GM12872 (cell line): ENCODE measurements around the gene ASB14.

Experiments
- TF ChIP-seq, protein P1 (sequence below): IDR thresholded peaks from 3 replicates; pipeline ENCODE4 v1.5.1; 2011; ENCODE audit warnings: low read depth, mild to moderate bottlenecking, low read length, moderate library complexity; ENCODE audit not compliant: insufficient read depth

The ASB14 gene

DNA sequence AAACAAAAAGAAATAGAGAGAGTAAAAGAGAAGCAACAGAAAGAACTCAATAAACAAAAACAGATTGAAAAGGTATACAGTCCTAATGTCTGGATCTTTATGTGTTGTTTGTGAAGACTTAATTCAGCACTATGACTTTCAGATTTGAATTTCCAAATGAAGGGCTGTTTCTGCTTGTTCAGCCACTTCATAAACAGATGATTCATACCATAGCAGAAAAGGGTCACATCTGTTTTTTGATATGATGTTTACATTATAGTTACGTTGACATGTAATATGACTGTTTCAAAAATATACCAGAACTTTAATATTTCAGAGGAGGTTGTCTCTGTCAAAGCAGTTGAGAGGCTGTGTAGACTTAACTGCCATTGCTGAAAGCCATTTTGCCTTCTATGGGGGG, 24.1 kb downstream of the ASB14 start:
- TF ChIP-seq, protein P1, sequence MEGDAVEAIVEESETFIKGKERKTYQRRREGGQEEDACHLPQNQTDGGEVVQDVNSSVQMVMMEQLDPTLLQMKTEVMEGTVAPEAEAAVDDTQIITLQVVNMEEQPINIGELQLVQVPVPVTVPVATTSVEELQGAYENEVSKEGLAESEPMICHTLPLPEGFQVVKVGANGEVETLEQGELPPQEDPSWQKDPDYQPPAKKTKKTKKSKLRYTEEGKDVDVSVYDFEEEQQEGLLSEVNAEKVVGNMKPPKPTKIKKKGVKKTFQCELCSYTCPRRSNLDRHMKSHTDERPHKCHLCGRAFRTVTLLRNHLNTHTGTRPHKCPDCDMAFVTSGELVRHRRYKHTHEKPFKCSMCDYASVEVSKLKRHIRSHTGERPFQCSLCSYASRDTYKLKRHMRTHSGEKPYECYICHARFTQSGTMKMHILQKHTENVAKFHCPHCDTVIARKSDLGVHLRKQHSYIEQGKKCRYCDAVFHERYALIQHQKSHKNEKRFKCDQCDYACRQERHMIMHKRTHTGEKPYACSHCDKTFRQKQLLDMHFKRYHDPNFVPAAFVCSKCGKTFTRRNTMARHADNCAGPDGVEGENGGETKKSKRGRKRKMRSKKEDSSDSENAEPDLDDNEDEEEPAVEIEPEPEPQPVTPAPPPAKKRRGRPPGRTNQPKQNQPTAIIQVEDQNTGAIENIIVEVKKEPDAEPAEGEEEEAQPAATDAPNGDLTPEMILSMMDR = no peak

DNA sequence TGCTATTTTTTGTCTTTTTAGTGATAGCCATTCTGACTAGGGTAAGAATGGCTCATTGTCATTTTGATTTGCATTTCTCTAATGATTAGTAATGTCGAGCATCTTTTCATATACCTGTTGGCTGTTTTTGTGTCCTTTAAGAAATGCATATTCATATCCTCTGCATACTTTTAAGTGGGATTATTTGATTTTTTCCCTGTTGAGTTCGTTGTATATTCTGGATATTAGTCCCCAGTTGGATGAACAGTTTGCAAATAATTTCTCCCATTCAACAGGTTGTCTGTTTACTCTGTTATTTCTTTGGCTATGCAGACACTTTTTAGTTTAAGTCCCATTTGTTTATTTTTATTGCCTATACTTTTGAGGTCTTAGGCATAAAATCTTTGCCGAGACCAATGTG, 30.6 kb downstream of the ASB14 start:
- TF ChIP-seq, protein P1 = no peak

DNA sequence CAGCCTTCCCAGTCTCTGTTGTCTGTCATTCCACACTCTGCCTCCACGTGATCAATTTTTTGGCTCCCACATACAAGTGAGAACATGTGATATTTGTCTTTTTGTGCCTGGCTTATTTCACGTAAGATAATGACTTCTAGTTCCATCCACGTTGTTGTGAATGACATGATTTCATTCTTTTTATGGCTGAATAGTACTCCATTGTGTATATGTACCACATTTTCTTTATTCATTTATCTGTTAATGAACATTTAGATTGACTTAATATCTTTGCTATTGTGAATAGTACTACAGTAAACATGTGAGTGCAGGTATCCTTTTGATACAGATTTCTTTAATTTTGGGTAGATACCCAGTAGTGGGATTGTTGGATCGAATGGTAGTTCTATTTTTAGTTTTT, 31.4 kb downstream of the ASB14 start:
- TF ChIP-seq, protein P1 = no peak

DNA sequence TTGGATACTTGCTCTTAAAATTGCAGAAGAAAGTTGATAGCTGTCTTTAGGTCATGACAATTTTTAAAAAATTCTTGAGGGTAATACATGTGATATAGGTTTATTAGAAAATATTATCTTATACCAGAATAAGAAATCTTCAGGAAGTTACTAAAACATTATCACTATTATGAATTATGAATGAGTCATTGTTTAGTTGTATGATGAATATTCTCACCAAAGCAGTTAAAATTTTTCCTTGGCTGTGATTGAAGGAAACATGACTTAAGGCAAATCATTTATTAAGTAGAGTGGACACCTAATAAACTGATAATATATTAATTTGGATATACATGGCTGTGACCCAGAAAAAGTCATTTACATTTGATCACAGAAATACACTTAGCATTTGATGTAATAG, 34.8 kb downstream of the ASB14 start:
- TF ChIP-seq, protein P1 = no peak

DNA sequence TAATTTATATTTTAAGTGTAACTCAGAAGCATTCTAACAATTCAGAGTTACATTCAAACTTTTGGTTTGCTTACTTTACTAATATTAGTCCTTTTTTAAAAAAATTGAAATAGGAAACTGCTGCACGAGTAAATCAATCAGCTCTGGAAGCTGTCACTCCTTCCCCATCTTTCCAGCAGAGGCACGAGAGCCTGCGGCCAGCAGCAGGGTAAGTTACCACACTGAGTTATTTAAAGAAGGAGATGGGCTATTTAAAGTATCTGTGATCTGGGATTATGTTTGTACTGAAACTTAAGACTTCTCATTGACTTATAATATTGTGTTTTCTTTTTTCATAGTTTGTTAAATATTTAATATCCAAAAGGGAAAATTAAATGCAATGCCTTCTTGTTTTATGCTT, 35.6 kb downstream of the ASB14 start:
- TF ChIP-seq, protein P1 = no peak

DNA sequence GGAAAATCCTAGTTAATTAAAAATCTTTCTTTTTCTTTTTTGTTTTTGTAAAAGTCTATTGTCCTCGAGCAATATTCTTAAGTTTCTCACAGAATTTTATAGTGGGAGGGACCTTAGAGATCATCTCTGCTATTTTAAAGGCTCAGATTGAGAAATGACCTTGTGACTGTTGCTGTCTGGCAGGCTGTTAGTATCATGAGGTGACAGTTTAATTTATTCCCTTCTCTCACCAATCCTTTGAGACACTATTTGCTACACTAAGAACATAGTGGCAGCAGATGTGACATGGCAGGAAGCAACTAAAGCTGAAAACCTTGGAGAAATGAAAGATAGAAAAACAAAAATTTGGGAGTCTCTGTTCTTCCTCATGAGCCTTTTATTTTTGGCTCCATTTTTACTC, 40.1 kb downstream of the ASB14 start:
- TF ChIP-seq, protein P1 = no peak

DNA sequence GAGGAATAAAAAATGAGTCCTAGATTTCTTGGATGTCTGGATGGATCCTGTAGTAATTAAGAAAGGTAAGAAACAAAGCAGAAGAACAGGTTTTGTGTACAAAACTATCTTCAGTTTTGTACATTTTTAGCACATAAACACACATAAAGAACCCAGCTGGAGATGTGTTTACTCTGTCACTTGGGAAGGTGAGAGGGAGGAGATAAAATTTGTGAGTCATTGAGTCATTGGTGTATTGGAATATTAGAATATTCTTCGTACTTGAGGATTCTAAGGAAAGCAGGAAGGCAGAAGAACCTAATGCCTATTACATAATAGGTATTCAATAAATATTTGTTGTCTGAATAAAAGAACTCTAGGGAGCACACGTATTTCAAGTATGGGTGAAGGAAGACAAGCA, 47.5 kb downstream of the ASB14 start:
- TF ChIP-seq, protein P1 = no peak
